PC-3 (cell line): ENCODE results near the gene FANCC. TPM values are rescaled to one million over a fixed set of nuclear protein-coding genes. Genes with fewer than 3 reads are reported as not detected.

ENCODE experiments used
- ATAC-seq: fragments of 200-7000 bp; cut with Tn5 transposase; 2 replicates; pipeline ENCODE4 v1.9.1; 2020; ENCODE audit warnings: mild to moderate bottlenecking, moderate library complexity
- BruUV-seq: library from RNA; stranded (reverse); fragments of 400-500 nt; replicated peaks from 2 replicates; lab custom pipeline; 2021; lab: Mats Ljungman, UMichigan
- CTCF ChIA-PET: fragments of 300-600 bp; sonication (Branson Sonifier 250); formaldehyde crosslinking; loops from one replicate; lab custom pipeline; 2022; ENCODE audit warnings: antibody characterized with exemption; lab: Charles Lee
- POLR2A ChIA-PET: fragments of 300-600 bp; sonication (Branson Sonifier 250); formaldehyde crosslinking; loops from one replicate; lab custom pipeline; 2022; ENCODE audit warnings: antibody characterized with exemption; ENCODE audit not compliant: unreplicated experiment; lab: Charles Lee
- DNase-seq: peaks from one replicate; pipeline ENCODE4 v3.0.0-alpha.2; 2015
- H2AFZ ChIP-seq: fragments of 300-600 bp; sonication (generic); 2 replicates; pipeline ENCODE4 v1.6.0; 2016; ENCODE audit warnings: antibody characterized with exemption, low read length
- H3F3A ChIP-seq: fragments of 300-600 bp; sonication (generic); one replicate; pipeline ENCODE4 v1.6.0; 2017; ENCODE audit warnings: antibody characterized with exemption, low read length, control low read depth, mild to moderate bottlenecking; ENCODE audit not compliant: unreplicated experiment
- H3K27ac ChIP-seq: fragments of 300-600 bp; sonication (generic); 2 replicates; pipeline ENCODE4 v1.5.1; 2016; ENCODE audit warnings: mild to moderate bottlenecking, low read length
- H3K27me3 ChIP-seq: fragments of 300-600 bp; sonication (generic); 2 replicates; pipeline ENCODE4 v1.6.1; 2016; ENCODE audit warnings: low read length, mixed read lengths
- H3K36me3 ChIP-seq: fragments of 300-600 bp; sonication (generic); 2 replicates; pipeline ENCODE4 v1.6.1; 2016; ENCODE audit warnings: low read depth, mixed run types, low read length, mixed read lengths
- H3K4me1 ChIP-seq: fragments of 300-600 bp; sonication (generic); 2 replicates; pipeline ENCODE4 v1.5.1; 2016; ENCODE audit warnings: low read length; ENCODE audit not compliant: insufficient read depth
- H3K4me2 ChIP-seq: fragments of 300-600 bp; sonication (generic); 2 replicates; pipeline ENCODE4 v1.6.0; 2016; ENCODE audit warnings: low read length
- H3K4me3 ChIP-seq: fragments of 300-600 bp; sonication (generic); 2 replicates; pipeline ENCODE4 v1.5.1; 2016; ENCODE audit warnings: mild to moderate bottlenecking, low read length, mixed read lengths
- H3K79me2 ChIP-seq: fragments of 300-600 bp; sonication (generic); 2 replicates; pipeline ENCODE4 v1.6.1; 2017; ENCODE audit warnings: low read length, mixed read lengths
- H3K9ac ChIP-seq: fragments of 300-600 bp; sonication (generic); 2 replicates; pipeline ENCODE4 v1.6.0; 2016; ENCODE audit warnings: mild to moderate bottlenecking, low read length
- H3K9me2 ChIP-seq: fragments of 300-600 bp; sonication (generic); replicated peaks from 2 replicates; pipeline ENCODE4 v1.6.1; 2016; ENCODE audit warnings: mixed run types, low read length, mixed read lengths
- H3K9me3 ChIP-seq: fragments of 300-600 bp; sonication (generic); 2 replicates; pipeline ENCODE4 v1.6.1; 2016; ENCODE audit warnings: low read length, mixed read lengths
- H4K20me1 ChIP-seq: fragments of 300-600 bp; sonication (generic); 2 replicates; pipeline ENCODE4 v1.6.1; 2016; ENCODE audit warnings: low read length, mixed read lengths
- EZH2 ChIP-seq: fragments of 300-600 bp; sonication (generic); IDR thresholded peaks from one replicate; pipeline ENCODE4 v1.6.1; 2017; ENCODE audit warnings: antibody characterized with exemption, mild to moderate bottlenecking, low read length; ENCODE audit not compliant: unreplicated experiment
- EZH2phosphoT487 ChIP-seq: fragments of 300-600 bp; sonication (generic); IDR thresholded peaks from 2 replicates; pipeline ENCODE4 v1.6.1; 2018; ENCODE audit warnings: mild to moderate bottlenecking, antibody characterized with exemption, low read length, borderline replicate concordance
- intact Hi-C: fragments of 100-400 bp; cut with micrococcal nuclease; formaldehyde crosslinking; loops from 2 replicates; pipeline ENCODE4 v1.9.0; 2023
- total RNA-seq: library from RNA; depleted of rRNA; stranded (reverse); fragments of >200 nt; gene quantifications from 2 replicates; pipeline ENCODE4 v1.2.3, GENCODE V29; 2014
- TF ChIP-seq, protein P1 (sequence below): fragments of 300-600 bp; sonication (generic); conservative IDR thresholded peaks from 2 replicates; pipeline ENCODE4 v1.5.1; 2017; ENCODE audit warnings: antibody characterized with exemption, low read depth, mild to moderate bottlenecking, low read length

FANCC gene
- total RNA-seq, 1 experiment from 2014 or later, result 6.9 TPM

DNA sequence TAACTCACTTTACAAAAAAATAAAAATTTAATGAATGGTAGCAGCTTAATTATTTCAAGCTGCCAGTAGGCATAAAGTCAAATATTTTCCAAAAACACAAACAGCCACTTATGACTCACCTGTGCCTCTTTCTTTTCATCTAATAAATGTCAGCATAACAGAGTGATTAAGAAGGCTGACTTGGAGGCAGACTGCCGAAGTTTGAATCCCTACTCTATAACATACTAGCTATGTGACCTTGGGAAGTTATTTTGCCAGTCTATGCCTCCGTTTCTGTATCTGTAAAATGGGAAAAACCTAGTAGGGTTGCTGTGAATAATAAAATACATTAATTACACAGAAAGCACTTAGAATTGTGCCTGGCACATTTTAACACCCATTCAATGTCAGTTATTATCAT is 33.8 kb downstream of the FANCC start:
- peak; percentile 84 for ATAC-seq
- Histone ChIP-seq H4K20me1 (no peaks in the 10 kb centered on the region), H3K4me2 (peak overlapping the region; percentile 78), H3K4me3 (peak overlapping the region; percentile 41; the same call in 1 of the 2 replicates), H3K9me3 (peaks cover 8% of the 10 kb centered on the region), H3K36me3 (no peaks in the 10 kb centered on the region; the same call in 1 of the 2 replicates), H3K4me1 (peaks cover 16% of the 10 kb centered on the region), H3F3A (no peaks in the 10 kb centered on the region), H3K27ac (peak overlapping the region; percentile 40), H3K27me3 (no peaks in the 10 kb centered on the region), H3K79me2 (peaks cover 16% of the 10 kb centered on the region; the same call in 1 of the 2 replicates), H3K9me2 (no peaks in the 10 kb centered on the region), H3K9ac (no peak overlapping the region), H2AFZ (no peak overlapping the region)
- ChIA-PET POLR2A (no interaction called here), CTCF (no interaction called here)
- DNase-seq, result peak; percentile 45
- intact Hi-C loops, result no loop called here
- no TSS peak for BruUV-seq
- TF ChIP-seq EZH2, result no peak
- TF ChIP-seq, protein P1, sequence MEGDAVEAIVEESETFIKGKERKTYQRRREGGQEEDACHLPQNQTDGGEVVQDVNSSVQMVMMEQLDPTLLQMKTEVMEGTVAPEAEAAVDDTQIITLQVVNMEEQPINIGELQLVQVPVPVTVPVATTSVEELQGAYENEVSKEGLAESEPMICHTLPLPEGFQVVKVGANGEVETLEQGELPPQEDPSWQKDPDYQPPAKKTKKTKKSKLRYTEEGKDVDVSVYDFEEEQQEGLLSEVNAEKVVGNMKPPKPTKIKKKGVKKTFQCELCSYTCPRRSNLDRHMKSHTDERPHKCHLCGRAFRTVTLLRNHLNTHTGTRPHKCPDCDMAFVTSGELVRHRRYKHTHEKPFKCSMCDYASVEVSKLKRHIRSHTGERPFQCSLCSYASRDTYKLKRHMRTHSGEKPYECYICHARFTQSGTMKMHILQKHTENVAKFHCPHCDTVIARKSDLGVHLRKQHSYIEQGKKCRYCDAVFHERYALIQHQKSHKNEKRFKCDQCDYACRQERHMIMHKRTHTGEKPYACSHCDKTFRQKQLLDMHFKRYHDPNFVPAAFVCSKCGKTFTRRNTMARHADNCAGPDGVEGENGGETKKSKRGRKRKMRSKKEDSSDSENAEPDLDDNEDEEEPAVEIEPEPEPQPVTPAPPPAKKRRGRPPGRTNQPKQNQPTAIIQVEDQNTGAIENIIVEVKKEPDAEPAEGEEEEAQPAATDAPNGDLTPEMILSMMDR, result no peak
- TF ChIP-seq EZH2phosphoT487, result no peak

GRCh38 chr9:95282332-95282731 is 35.2 kb downstream of the FANCC start:
- no peaks in the 10 kb centered on the region for H3K9me2 ChIP-seq
- ATAC-seq (no peak), DNase-seq (no peak)
- no peak overlapping the region for H3K4me2 ChIP-seq
- no peak overlapping the region for H2AFZ ChIP-seq
- no peaks in the 10 kb centered on the region for H3K27me3 ChIP-seq
- ChIA-PET POLR2A (no interaction called here), CTCF (no interaction called here)
- no peaks in the 10 kb centered on the region for H4K20me1 ChIP-seq
- H3K9me3 ChIP-seq, result peaks cover 8% of the 10 kb centered on the region
- BruUV-seq, result no TSS peak
- intact Hi-C loops, result no loop called here
- TF ChIP-seq, protein P1, result no peak
- TF ChIP-seq EZH2phosphoT487, result no peak
- TF ChIP-seq EZH2, result no peak
- H3K9ac ChIP-seq, result no peak overlapping the region
- no peaks in the 10 kb centered on the region for H3F3A ChIP-seq
- peaks cover 16% of the 10 kb centered on the region; the same call in 1 of the 2 replicates for H3K79me2 ChIP-seq
- no peak overlapping the region for H3K27ac ChIP-seq
- no peak overlapping the region for H3K4me3 ChIP-seq
- peaks cover 16% of the 10 kb centered on the region for H3K4me1 ChIP-seq
- H3K36me3 ChIP-seq, result no peaks in the 10 kb centered on the region; the same call in 1 of the 2 replicates

DNA sequence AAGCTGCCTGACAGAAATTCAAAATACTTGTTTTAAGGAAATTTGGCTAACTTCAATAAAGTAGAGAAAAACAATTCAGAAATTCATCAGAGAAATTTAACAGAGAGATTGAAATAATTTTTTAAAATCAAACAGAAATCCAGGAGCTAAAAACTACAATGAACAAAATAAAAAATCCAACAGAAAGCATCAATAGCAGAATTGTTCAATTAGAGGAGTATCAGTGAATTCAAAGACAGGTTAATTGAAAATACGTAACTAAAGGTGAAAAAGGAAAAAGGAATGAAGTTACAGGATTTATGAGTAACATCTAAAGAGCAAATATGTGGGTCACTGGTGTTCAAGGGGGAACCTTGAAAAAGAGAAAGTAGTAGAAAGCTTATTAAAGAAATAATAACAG is 36.8 kb downstream of the FANCC start:
- intact Hi-C loops, result no loop called here
- H3K4me1 ChIP-seq, result peaks cover 16% of the 10 kb centered on the region
- ATAC-seq (no peak), DNase-seq (no peak)
- no peaks in the 10 kb centered on the region; the same call in 1 of the 2 replicates for H3K36me3 ChIP-seq
- H4K20me1 ChIP-seq, result no peaks in the 10 kb centered on the region
- POLR2A ChIA-PET, result no interaction called here
- no peaks in the 10 kb centered on the region for H3K27me3 ChIP-seq
- CTCF ChIA-PET, result no interaction called here
- TF ChIP-seq EZH2phosphoT487, result no peak
- no peak overlapping the region for H2AFZ ChIP-seq
- H3K9ac ChIP-seq, result no peak overlapping the region
- peaks cover 8% of the 10 kb centered on the region for H3K9me3 ChIP-seq
- H3K79me2 ChIP-seq, result peaks cover 16% of the 10 kb centered on the region; the same call in 1 of the 2 replicates
- no peaks in the 10 kb centered on the region for H3F3A ChIP-seq
- no TSS peak for BruUV-seq
- H3K4me2 ChIP-seq, result no peak overlapping the region
- H3K27ac ChIP-seq, result no peak overlapping the region
- H3K9me2 ChIP-seq, result no peaks in the 10 kb centered on the region
- no peak overlapping the region for H3K4me3 ChIP-seq
